Occipital lobe (tissue), 2 donors: ENCODE data around the gene SIMC1. TPM values are rescaled to one million over a fixed set of nuclear protein-coding genes. Genes with fewer than 3 reads are reported as not detected.
A peak's percentile ranks its signal among the peaks of the same experiment; 100 is the strongest.

Source experiments
- DNase-seq: peaks from one replicate; lab custom pipeline; 2025; lab: John Stamatoyannopoulos, UW
- total RNA-seq: library from RNA; depleted of rRNA; stranded (reverse); fragments of >200 nt; gene quantifications from one replicate; pipeline ENCODE4 v1.2.3, GENCODE V29; 2014

SIMC1 gene
- total RNA-seq, 1 donor from 2014 or later = 17.5 TPM

GRCh38 chr5:176361437-176362232 lies 123.4 kb downstream of the SIMC1 start, which contains the start of gene KIAA1191:
Gene KIAA1191, minus strand, starts transcription at chr5:176361764. Its CDS starts 2,256 bp downstream, at chr5:176359508.
- DNase-seq = peak; percentile 91

GRCh38 chr5:176362233-176362490 lies 123.9 kb downstream of the SIMC1 start:
- no peak for DNase-seq

GRCh38 chr5:176364765-176365350 lies 126.6 kb downstream of the SIMC1 start:
- no peak for DNase-seq

GRCh38 chr5:176365351-176366231 lies 127.4 kb downstream of the SIMC1 start, which contains the start of gene ARL10:
Gene ARL10, plus strand, starts transcription at chr5:176365487. Its CDS starts 77 bp downstream, at chr5:176365564.
- peak; percentile 57 for DNase-seq

GRCh38 chr5:176366232-176366894 lies 128.1 kb downstream of the SIMC1 start:
- DNase-seq = no peak

GRCh38 chr5:176368726-176369125 lies 130.5 kb downstream of the SIMC1 start:
- DNase-seq = no peak

- no peak for DNase-seq
These were observed 131.9 kb downstream of the SIMC1 start for GRCh38 chr5:176369934-176370711.

- no peak for DNase-seq
These were observed 133.7 kb downstream of the SIMC1 start for GRCh38 chr5:176371621-176372539.

- DNase-seq = no peak
These were observed 135.0 kb downstream of the SIMC1 start for GRCh38 chr5:176373100-176373818.

GRCh38 chr5:176379881-176380280 lies 141.7 kb downstream of the SIMC1 start:
- DNase-seq = no peak

GRCh38 chr5:176381423-176381822 lies 143.2 kb downstream of the SIMC1 start:
- DNase-seq = no peak

GRCh38 chr5:176381979-176382378 lies 143.8 kb downstream of the SIMC1 start:
- DNase-seq = no peak

GRCh38 chr5:176382721-176383120 lies 144.5 kb downstream of the SIMC1 start:
- DNase-seq = no peak

- no peak for DNase-seq
These were observed 145.2 kb downstream of the SIMC1 start for GRCh38 chr5:176383248-176383905.

- no peak for DNase-seq
These were observed 145.7 kb downstream of the SIMC1 start for GRCh38 chr5:176383961-176384360.

- DNase-seq = no peak
These were observed 146.2 kb downstream of the SIMC1 start for GRCh38 chr5:176384366-176384930.

- no peak for DNase-seq
These were observed 146.8 kb downstream of the SIMC1 start for GRCh38 chr5:176384991-176385390.

- no peak for DNase-seq
These were observed 148.3 kb downstream of the SIMC1 start for GRCh38 chr5:176386491-176386890.
